Spleen (tissue), 11 donors: ENCODE data around the gene CFAP43. TPM values are rescaled to one million over a fixed set of nuclear protein-coding genes. Genes with fewer than 3 reads are reported as not detected.

Experiments
- DNase-seq: peaks from one replicate; pipeline ENCODE4 v3.0.0-alpha.2; 2020
- H3K27ac ChIP-seq, 8 donors: fragments of 200-600 bp; sonication (generic) in 7 of 8; 1 replicate in 4 of 8; 2 replicates in 4 of 8; pipeline versions ENCODE4 v1.5.0 to v1.8.0; 2016 to 2021; ENCODE audit warnings: inconsistent platforms in 4 of 8, mild to moderate bottlenecking in 4 of 8, moderate library complexity in 1 of 8
- H3K27me3 ChIP-seq, 7 donors: fragments of 200-600 bp; sonication (generic) in 6 of 7; replicated peaks in 1 of 7; 1 replicate in 4 of 7; 2 replicates in 3 of 7; pipeline versions ENCODE4 v1.5.0 to v1.8.0; 2016 to 2021; ENCODE audit warnings: inconsistent platforms in 3 of 7, mild to moderate bottlenecking in 1 of 7
- H3K36me3 ChIP-seq, 6 donors: fragments of 200-600 bp; sonication (generic) in 5 of 6; 1 replicate in 4 of 6; 2 replicates in 2 of 6; pipeline versions ENCODE4 v1.5.0 to v1.8.0; 2016 to 2021; ENCODE audit warnings: inconsistent platforms in 2 of 6
- H3K4me1 ChIP-seq, 6 donors: fragments of 200-600 bp; sonication (generic) in 5 of 6; 1 replicate in 3 of 6; 2 replicates in 3 of 6; pipeline versions ENCODE4 v1.5.0 to v1.8.0; 2016 to 2021; ENCODE audit warnings: inconsistent platforms in 3 of 6
- H3K4me3 ChIP-seq, 8 donors: fragments of 200-600 bp; sonication (generic) in 7 of 8; 1 replicate in 4 of 8; 2 replicates in 4 of 8; pipeline versions ENCODE4 v1.5.0 to v1.8.0; 2016 to 2021; ENCODE audit warnings: inconsistent platforms in 4 of 8, mild to moderate bottlenecking in 4 of 8, moderate library complexity in 2 of 8
- H3K9me3 ChIP-seq, 8 donors: fragments of 200-600 bp; sonication (generic) in 7 of 8; 1 replicate in 4 of 8; 2 replicates in 4 of 8; pipeline versions ENCODE4 v1.5.0 to v1.8.0; 2016 to 2021; ENCODE audit warnings: inconsistent platforms in 4 of 8
- POLR2A ChIP-seq, 3 donors: fragments of 450-650 bp; IDR thresholded peaks; one replicate each; pipeline ENCODE4 v1.5.1; 2017; ENCODE audit warnings: antibody characterized with exemption in 3 of 3, mild to moderate bottlenecking in 1 of 3
- POLR2AphosphoS5 ChIP-seq, 3 donors: sonication (generic); formaldehyde crosslinking; IDR thresholded peaks; one replicate each; pipeline ENCODE4 v1.5.1; 2017; ENCODE audit warnings: antibody characterized with exemption in 3 of 3
- WGBS, 5 donors: extraction: QIAGEN DNeasy Blood & Tissue Kit in 3 of 5; methylation state at CpG; one replicate each; pipeline versions ENCODE4 v1.1.5 to v1.1.7; 2013 to 2018; 5-methylcytosine and 5-hydroxymethylcytosine counted together
- intact Hi-C: fragments of 100-400 bp; cut with DNase I; formaldehyde crosslinking; loops from one replicate; pipeline ENCODE4 v1.15.0; 2023; ENCODE audit warnings: low total_unique reads
- polyA plus RNA-seq, 3 donors: library from polyadenylated mRNA; stranded (reverse); fragments of 200-250 nt; gene quantifications; one replicate each; pipeline ENCODE4 v1.2.1, GENCODE V29; 2013
- total RNA-seq, 7 donors: library from RNA; depleted of rRNA in 3 of 7; stranded (reverse); fragments of >200 nt in 3 of 7; fragmentation: NEBNext Ultra II Directional in 4 of 7; extraction: Animal tissue kit (Norgen Biotek cat#: 25700) in 4 of 7; gene quantifications; one replicate each; pipeline versions ENCODE4 v1.1.0 to v1.2.1, GENCODE V29; 2016 to 2021
- TF ChIP-seq, protein P1 (sequence below), 11 experiments: fragments of 200-600 bp in 7 of 11; fragments of 450-650 bp in 4 of 11; sonication (generic) in 4 of 11; IDR thresholded peaks in 8 of 11; conservative IDR thresholded peaks in 3 of 11; 1 replicate in 7 of 11; 2 replicates in 4 of 11; pipeline versions ENCODE4 v1.4.0 to v1.8.0; 2016 to 2021; ENCODE audit warnings: antibody characterized with exemption in 11 of 11, inconsistent platforms in 4 of 11, mild to moderate bottlenecking in 1 of 11
- donor health status: healthy with polysubstance abuse.
- donor health status: DM: no; HTN: no; CAD: no; lungs with moderate emphysema.
- donor health status: DM: no; HTN: no; CAD: no.
- donor health status: Bipolar disorder and iron deficiency.
- donor health status: healthy.
- donor health status: DM: no; HTN: no; CAD: no.
- donor health status: DM: yes; HTN: yes; CAD: no.

CFAP43 gene
- total and polyA plus RNA-seq, 10 donors: 0.13 to 1.1 (median 0.25) TPM; not detected in 1

DNA sequence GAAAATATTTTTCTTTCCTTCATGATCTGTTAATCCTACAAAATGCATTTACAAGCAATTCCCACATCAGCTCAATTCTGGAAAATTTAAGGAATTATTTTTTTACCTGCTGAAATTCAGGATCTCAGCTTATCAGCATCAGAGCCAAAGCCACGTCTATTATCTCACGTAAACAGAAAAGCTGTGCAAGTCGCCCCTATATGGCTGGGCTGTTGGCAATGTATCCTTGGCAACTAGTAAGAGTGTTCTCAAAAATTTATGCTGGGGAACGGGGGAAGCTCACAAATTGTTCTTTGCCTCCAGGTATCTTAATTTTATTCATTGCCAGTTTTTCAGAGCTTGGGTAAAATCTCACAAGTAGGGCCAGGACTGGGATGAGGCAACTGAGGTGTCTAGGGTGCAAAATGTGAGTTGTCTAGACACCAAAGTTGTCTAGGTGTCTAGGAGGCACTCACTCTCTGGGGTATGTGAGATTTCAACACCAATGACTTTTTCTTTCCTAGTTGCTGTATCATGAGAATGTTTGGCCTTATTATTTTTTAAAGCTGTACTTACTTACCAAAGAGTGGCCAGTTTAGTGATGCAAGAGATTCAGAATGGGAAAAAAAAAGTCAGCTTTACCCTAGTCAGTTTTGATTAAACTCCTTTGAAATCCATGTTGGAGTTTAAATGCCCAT, 41.9 kb upstream of the CFAP43 start:
- no peak for DNase-seq
- peaks cover 0 to 22% (median 8%) of the 10 kb centered on the region in 7 donors for H3K27me3 ChIP-seq
- H3K36me3 ChIP-seq: no peaks in the 10 kb centered on the region
- 85 to 92% (median 89%) methylated on average over 4 of the region's 4 CpGs for WGBS, 5 donors
- intact Hi-C loops: no loop called here
- no peak overlapping the region for H3K4me3 ChIP-seq
- TF ChIP-seq POLR2AphosphoS5 (IDR thresholded peaks at IDR 0.05) (no peak), POLR2A (IDR thresholded peaks at IDR 0.05) (no peak)
- TF ChIP-seq, protein P1, sequence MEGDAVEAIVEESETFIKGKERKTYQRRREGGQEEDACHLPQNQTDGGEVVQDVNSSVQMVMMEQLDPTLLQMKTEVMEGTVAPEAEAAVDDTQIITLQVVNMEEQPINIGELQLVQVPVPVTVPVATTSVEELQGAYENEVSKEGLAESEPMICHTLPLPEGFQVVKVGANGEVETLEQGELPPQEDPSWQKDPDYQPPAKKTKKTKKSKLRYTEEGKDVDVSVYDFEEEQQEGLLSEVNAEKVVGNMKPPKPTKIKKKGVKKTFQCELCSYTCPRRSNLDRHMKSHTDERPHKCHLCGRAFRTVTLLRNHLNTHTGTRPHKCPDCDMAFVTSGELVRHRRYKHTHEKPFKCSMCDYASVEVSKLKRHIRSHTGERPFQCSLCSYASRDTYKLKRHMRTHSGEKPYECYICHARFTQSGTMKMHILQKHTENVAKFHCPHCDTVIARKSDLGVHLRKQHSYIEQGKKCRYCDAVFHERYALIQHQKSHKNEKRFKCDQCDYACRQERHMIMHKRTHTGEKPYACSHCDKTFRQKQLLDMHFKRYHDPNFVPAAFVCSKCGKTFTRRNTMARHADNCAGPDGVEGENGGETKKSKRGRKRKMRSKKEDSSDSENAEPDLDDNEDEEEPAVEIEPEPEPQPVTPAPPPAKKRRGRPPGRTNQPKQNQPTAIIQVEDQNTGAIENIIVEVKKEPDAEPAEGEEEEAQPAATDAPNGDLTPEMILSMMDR (IDR thresholded peaks at IDR 0.05 in 8 of 11, conservative IDR thresholded peaks at IDR 0.05 in 3 of 11): no peak
- no peak overlapping the region for H3K27ac ChIP-seq
- H3K9me3 ChIP-seq: no peaks in the 10 kb centered on the region
- peaks cover 0 to 17% (median 12%) of the 10 kb centered on the region in 6 donors for H3K4me1 ChIP-seq

DNA sequence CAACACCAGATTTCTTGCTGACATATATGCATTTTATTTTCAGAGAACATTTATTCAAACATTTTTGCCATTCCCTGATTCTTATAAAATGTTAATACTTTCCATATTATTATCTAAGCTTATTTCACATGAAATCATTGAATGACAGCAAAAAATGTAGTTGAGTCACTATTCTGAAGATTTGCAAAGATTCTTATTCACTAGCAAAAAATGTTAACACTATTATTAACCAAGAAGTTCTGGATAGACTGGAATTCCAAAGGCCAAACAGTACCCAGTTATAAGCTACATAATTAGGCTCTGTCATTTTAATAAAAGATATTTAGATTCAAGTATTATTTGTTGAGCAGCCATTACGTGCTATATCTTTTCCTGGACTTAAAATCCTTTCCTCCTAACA, 41.1 kb upstream of the CFAP43 start:
- TF ChIP-seq, protein P1 (IDR thresholded peaks at IDR 0.05 in 8 of 11, conservative IDR thresholded peaks at IDR 0.05 in 3 of 11): no peak
- TF ChIP-seq POLR2A (IDR thresholded peaks at IDR 0.05) (no peak), POLR2AphosphoS5 (IDR thresholded peaks at IDR 0.05) (no peak)
- intact Hi-C loops: no loop called here
- no peak for DNase-seq
- Histone ChIP-seq H3K27ac (no peak overlapping the region), H3K4me3 (no peak overlapping the region), H3K4me1 (peaks cover under 1 to 21% (median 16%) of the 10 kb centered on the region in 6 donors), H3K36me3 (no peaks in the 10 kb centered on the region), H3K27me3 (peaks cover 0 to 22% (median 8%) of the 10 kb centered on the region in 7 donors), H3K9me3 (no peaks in the 10 kb centered on the region)
- WGBS, 5 donors: 82 to 95% (median 87%) methylated on average over 1 of the region's 1 CpG

- H3K27me3 ChIP-seq: peaks cover 0 to 3% (median 0%) of the 10 kb centered on the region in 7 donors
- TF ChIP-seq, protein P1 (IDR thresholded peaks at IDR 0.05 in 8 of 11, conservative IDR thresholded peaks at IDR 0.05 in 3 of 11): peak in 3 of 11 experiments; percentile 10 to 37 (median 35)
- TF ChIP-seq POLR2AphosphoS5 (IDR thresholded peaks at IDR 0.05) (peak; percentile 94 to 96 (median 95)), POLR2A (IDR thresholded peaks at IDR 0.05) (peak in 2 of 3 donors; percentile 58 to 75)
- H3K27ac ChIP-seq: peak within 1 kb of the TSS; percentile 85 to 97 (median 92)
- WGBS, 5 donors: 2 to 4% (median 2%) methylated on average over 34 to 59 of the region's 59 CpGs
- peak within 1 kb of the TSS; percentile 49 to 93 (median 76) for H3K4me3 ChIP-seq
- peak; percentile 100 for DNase-seq
- H3K4me1 ChIP-seq: peaks cover 5 to 52% (median 47%) of the 10 kb centered on the region in 6 donors
- H3K9me3 ChIP-seq: no peaks in the 10 kb centered on the region
- intact Hi-C loops: no loop called here
- H3K36me3 ChIP-seq: peaks cover 0 to 43% (median 31%) of the 10 kb centered on the region in 6 donors
Measured at GRCh38 chr10:104268713-104269645, 36.8 kb upstream of the CFAP43 start, which contains the start of gene GSTO2. GSTO2 (plus strand) TSS chr10:104269184; CDS start chr10:104274916, 5,732 bp downstream.
